Activated CD4-positive, alpha-beta T cell treated with anti-CD3 and anti-CD28 coated beads, Interleukin-2, amount 50 U/mL, for 48 hours (primary cell): ENCODE data around the gene C19orf73.
A peak's percentile ranks its signal among the peaks of the same experiment; 100 is the strongest.

Source experiments
- DNase-seq, 2 experiments: peaks; one replicate each; pipeline ENCODE4 v3.0.0-alpha.2; 2020

C19orf73 gene

GRCh38 chr19:49120868-49121267, 1.9 kb upstream of the C19orf73 start:
- no peak for DNase-seq

- no peak for DNase-seq
Measured at GRCh38 chr19:49120325-49120683, 1.4 kb upstream of the C19orf73 start.

- peak in 1 of 2 experiments; percentile 30 for DNase-seq
Measured at GRCh38 chr19:49119411-49120324, 725 bp upstream of the C19orf73 start, which contains the start of gene PPFIA3. TSS of gene PPFIA3 (plus strand) at chr19:49119544. CDS start at chr19:49127874, 8,330 bp downstream.

- DNase-seq: no peak
Measured at GRCh38 chr19:49117677-49118564, 1.0 kb downstream of the C19orf73 start.

GRCh38 chr19:49116544-49116943, 2.4 kb downstream of the C19orf73 start:
- no peak for DNase-seq

GRCh38 chr19:49114630-49115363, 4.1 kb downstream of the C19orf73 start:
- DNase-seq: peak; percentile 58 to 68

GRCh38 chr19:49113762-49114629, 4.9 kb downstream of the C19orf73 start, which contains the start of gene LIN7B:
TSS of gene LIN7B (plus strand) at chr19:49114370. CDS start at chr19:49114405, 35 bp downstream.
- DNase-seq: peak; percentile 64 to 72

GRCh38 chr19:49111218-49111998, 7.5 kb downstream of the C19orf73 start:
- no peak for DNase-seq

- DNase-seq: no peak
Measured at GRCh38 chr19:49110567-49110966, 8.4 kb downstream of the C19orf73 start.

DNA sequence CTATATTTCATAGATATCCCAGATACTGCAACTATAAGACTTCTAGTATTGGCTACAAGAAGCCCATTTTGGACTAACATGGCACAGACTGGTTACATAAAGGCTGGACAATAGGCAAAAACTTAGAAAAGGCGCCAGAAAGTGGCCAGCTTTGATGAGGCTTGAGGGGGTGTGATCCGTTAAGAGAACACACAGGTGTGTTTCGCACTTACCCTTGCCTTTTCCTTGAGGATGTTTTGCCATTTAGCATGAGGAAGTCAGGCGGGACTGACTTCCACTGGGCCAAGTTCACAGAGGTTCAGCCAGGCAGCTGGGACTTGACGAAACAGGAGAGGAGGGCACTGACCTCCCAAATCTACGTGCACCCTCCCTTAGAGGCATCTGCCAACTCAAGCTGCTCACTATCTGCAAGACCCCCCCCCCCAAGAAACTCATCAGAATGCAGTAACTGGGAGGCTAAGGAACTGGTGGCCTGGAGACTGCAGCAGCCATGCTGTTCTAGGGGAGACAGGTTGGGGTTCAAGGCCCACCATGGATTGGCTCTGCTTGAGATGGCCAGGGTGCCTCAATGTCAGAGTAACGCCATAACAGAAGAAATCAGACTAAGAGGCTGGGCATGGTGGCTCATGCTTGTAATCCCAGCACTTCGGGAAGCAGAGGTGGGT, 9.2 kb downstream of the C19orf73 start:
- no peak for DNase-seq

GRCh38 chr19:49109051-49109450, 9.9 kb downstream of the C19orf73 start:
- no peak for DNase-seq

DNA sequence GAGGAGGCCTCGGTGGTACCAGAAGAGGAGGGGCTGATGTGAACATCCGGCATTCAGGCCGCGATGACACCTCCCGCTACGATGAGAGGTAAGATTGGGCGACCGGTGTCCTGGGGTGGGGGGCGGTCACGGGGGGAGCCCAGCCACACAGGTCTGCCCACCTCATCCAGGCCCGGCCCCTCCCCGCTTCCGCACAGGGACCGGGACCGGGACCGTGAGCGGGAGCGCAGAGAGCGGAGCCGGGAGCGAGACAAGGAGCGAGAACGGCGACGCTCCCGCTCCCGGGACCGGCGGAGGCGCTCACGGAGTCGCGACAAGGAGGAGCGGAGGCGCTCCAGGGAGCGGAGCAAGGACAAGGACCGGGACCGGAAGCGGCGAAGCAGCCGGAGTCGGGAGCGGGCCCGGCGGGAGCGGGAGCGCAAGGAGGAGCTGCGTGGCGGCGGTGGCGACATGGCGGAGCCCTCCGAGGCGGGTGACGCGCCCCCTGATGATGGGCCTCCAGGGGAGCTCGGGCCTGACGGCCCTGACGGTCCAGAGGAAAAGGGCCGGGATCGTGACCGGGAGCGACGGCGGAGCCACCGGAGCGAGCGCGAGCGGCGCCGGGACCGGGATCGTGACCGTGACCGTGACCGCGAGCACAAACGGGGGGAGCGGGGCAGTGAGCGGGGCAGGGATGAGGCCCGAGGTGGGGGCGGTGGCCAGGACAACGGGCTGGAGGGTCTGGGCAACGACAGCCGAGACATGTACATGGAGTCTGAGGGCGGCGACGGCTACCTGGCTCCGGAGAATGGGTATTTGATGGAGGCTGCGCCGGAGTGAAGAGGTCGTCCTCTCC, 11.1 kb downstream of the C19orf73 start:
- DNase-seq: no peak

DNA sequence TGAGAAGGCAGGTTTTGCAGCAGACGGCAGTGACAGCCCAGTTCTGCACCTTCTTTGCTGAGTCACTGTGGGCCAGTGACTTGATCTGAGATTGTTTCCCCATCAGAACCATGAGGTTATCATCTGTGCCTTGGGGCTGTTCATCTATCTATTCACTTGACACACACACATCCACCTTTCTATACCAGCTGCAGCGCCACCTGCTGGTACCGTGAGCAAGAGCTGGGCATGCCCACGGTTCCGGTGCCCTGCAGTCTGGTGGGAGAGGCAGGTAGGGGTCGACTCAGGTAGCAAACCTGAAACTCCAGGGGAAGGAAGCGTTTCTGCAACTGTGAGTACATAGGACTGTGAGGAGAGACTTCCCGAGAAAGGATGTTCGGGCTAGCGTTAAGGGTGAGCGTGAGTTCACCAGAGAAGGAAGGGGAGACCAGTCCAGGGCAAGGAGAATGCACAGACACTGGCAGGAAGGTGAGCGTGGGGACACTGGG, 12.3 kb downstream of the C19orf73 start:
- peak; percentile 75 to 77 for DNase-seq

GRCh38 chr19:49104229-49104864, 14.6 kb downstream of the C19orf73 start:
- no peak for DNase-seq

- no peak for DNase-seq
Measured at GRCh38 chr19:49103331-49104085, 15.4 kb downstream of the C19orf73 start.

- no peak for DNase-seq
Measured at GRCh38 chr19:49102303-49102702, 16.6 kb downstream of the C19orf73 start.

- no peak for DNase-seq
Measured at GRCh38 chr19:49101160-49101559, 17.8 kb downstream of the C19orf73 start.

GRCh38 chr19:49098795-49099194, 20.1 kb downstream of the C19orf73 start:
- DNase-seq: no peak
